Measurements from ENCODE around the gene MIGA1.
A peak's percentile ranks its signal among the peaks of the same experiment; 100 is the strongest.
"Not testable (repeated sequence)": the region's sequence is repeated elsewhere in the genome, so short reads cannot be mapped to it uniquely, and the experiment has no call there.

The MIGA1 gene, protein sequence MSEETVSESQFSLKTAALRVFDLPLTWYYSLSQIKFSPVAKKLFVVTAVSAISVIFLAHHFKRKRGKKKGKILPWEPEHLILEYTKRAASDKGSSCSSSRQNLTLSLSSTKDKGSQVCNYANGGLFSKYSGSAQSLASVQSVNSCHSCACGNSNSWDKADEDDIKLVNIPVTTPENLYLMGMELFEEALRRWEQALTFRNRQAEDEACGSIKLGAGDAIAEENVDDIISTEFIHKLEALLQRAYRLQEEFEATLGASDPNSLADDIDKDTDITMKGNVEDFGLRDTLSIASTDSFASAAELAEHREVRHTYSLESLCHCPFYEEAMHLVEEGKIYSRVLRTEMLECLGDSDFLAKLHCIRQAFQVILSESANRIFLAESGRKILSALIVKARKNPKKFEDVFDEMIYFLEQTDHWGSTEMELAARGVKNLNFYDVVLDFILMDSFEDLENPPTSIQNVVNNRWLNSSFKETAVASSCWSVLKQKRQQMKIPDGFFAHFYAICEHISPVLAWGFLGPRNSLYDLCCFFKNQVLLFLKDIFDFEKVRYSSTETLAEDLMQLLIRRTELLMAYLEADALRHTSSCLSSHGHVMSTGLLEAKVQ

DNA sequence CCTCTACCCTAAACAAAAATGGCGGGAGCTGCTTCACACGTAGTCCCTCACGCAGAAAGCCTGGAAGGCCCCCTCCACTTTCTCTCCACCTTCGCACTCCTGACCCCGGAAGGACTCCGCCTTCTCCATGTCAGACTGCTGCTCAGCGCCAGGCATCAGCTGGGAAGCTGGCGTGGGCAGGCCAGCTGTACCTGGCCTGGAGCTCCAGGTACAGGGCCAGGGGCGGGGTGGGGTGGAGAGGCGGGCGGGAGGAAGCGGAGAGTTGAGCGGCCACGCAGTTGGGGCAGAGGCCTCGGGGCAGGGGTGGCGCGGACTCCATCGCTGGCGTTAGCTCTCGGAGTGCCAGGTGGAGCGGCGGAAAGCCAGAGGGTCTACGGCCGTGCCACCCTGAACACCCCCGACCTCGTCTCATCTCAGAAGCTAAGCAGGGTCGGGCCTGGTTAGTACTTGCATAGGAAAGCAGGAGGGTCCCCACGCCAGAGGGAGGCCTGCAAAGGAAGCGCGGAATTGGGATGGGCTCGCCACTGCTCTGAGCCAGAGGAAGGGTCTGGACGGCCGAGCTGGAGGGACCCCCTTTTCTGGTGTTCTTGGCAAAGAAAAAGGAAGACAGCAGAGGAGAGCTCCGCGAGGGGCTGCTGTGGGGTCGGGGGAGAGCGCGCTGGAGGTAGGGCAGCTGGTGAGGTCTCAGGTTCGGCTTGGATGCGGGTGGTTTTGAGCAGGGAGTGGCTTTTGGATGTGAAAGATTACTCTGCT, at the start of gene MIGA1:
MIGA1 (plus strand) TSS at position 121 of the 753 bp plus-strand sequence. CDS start 3,604 bp downstream, outside the sequence.
- ATAC-seq = peak; percentile 98 to 99

DNA sequence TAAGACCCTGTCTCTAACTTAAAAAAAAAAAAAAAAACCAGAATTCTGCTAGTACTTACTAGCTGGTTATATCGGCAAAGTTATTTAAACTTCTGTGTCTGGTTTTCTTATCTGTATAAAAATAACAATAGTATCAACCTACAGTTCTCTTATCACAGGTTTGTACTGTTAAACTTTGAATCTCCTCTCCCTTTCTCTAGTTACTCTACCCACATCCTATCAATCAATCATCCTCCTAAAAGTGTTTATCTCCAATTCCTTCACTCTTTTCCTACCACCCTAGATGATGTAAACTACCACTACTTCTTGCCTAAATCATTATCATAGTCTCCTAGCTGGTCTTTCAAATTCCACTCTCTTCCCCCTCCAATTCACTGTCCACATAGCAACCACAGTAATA, 47.4 kb upstream of the MIGA1 start:
- no peak for ATAC-seq

DNA sequence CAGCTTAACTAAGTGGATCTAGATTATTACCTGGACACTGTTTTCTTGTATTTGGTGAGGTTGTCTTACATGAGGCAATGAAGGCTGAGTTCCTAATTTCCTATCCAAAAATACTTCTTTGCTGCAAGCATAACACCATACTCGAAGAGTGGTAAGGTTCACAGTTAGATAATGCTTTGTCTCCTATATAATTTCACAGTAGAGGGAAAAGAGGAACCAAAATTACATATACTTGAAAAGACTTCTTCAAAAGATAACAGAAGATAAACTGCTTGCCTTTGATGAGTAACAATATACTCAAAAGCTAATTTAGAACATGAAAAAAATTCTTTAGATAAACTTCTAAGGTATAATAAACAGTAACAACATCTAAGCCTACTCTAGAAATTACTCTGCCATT, 40.2 kb upstream of the MIGA1 start:
- no peak for ATAC-seq

DNA sequence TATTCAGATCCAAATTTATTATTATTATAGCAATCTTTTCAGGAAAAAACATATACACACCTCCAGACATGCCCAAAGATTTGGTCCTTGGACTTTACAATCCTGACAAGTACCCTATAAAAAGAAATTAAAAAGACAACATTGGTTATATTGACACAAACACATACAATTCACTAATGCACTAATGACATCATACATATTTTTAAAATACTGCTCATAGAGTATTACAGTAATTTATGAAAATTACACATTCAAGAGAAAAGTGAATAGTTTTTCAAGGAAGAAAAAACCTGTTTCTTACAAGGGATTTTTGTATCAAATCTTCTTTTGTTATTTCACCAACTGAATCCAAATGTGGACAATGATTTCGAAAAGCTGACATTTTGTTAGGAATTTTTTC, 38.1 kb upstream of the MIGA1 start:
- ATAC-seq = no peak

DNA sequence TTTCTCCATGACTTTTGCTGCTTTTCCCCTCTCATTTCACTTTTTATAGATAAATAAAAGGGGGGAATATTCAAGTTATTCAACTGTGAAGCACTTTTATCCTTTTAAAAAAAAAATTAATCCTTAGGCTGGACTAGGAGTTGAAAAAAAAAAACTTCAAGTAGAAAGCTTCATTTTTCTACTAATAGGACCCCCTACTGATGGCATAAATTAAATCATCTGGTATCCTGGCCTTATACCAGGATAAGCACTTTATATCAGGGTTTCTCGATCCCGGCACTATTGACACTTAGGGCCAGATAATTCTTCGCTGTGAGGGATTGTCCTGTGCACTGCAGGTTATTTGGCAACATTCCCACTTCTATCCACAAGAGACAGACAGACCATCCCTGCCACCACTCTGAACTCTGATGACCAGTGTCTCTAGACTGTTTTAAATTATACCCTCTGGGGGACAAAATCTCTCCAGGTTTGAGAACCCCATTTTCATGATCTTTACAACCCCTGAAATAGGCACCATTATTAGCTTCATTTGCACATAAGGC, 37.4 kb upstream of the MIGA1 start:
- ATAC-seq = no peak

DNA sequence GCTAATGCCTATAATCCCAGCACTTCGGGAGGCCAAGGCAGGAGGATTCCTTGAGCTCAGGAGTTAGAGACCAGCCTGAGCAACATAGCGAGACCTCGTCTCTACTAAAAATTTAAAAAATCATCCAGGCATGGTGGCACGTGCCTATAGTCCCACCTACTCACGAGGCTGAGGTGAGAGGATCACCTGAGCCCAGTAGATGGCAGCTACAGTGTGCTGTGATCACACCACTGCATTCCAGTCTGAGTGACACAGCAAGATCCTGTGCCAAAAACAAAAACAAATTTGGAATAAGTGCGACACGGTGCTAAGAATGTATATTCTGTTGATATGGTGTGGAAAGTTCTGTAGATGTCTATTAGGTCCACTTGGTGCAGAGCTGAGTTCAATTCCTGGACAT, 34.9 kb upstream of the MIGA1 start:
- no peak for ATAC-seq

DNA sequence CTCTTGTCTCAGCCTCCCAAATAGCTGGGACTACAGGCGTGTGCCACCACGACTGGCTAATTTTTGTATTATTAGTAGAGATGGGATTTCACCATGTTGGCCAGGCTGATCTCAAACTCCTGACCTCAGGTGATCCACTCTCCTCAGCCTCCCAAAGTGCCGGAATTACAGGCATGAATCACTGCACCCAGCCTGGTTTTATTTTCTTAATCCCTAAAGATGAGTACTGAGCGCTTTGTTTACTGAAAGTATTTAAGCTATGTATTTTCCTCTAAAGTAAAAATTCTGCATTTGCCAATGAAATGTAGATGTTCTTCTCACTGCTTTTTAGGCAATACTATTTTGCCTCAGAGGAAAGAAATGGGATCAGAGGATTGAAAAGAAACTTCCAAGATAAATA, 30.0 kb upstream of the MIGA1 start:
- ATAC-seq = not testable (repeated sequence)

DNA sequence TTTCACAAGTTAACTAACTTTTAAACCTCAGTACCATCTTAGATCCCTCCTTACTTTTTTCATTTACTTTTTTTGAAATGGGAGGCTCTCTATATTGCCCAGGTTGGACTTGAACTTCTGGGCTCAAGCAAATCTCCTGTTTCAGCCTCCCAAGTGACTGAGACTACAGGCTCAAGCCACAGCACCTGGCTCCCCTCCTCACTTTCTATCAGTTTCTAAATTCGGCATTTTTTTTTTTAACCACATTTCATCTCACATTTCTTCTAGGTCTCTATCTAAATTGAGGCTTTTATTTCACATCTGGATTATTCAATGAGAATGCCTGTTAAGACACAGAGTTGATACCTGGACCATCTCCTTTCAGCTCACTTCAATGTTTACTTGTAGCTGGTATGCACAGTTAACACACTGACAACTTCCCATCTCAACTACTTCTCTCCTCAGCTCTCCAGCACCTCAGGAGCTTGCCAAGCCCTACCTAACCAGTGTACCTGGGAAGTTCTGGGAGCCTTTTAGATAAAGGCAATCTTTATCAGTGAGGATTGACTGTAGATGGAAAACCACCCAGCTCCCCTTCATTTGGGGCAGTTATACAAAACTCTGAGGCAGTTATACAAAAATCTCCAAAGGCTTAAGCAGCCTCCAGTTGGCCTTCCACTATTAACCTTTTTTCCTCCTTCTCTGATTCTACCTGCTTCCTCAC, 23.2 kb upstream of the MIGA1 start:
- no peak for ATAC-seq

DNA sequence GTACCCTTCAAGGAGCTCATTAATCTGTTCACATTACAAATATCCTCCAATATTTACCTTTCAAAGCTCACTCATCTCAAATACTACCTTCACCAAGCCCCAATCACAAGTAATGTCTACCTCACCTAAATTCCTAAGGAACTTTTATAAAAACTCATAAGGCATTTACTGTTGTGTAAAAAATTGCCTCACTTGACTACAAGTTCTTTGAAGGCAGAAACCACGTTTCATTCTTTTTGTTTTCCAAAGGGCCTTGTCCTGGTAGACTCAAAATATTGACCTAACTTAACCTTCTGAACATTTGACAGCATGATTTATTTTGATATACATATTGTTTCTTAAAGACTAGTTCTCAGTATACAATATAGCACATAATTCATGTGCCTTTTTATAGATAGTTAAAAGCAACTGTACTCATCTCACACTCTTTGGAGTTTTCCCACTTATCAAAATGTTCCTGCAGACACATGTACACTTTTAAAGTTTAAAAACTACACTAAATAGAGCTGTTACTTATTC, 22.3 kb upstream of the MIGA1 start:
- no peak for ATAC-seq

DNA sequence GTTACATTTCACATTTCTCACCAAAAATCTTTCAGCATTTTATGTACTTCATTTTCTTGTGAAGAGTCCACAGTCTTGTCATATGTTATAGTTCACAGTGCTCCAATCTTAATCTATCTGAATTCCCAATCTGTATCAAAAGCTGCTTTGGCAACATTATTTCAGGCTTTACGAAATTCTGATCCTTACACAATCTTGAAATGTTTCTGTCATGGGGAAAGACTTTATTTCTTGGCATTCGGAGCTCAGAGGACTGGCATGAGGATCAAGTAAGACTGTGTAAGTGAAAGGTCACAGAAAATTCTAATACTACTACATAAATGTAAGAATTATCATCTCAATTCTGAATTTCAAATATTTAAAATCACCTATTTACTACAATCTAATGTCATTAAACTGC, 21.8 kb upstream of the MIGA1 start:
- ATAC-seq = no peak

DNA sequence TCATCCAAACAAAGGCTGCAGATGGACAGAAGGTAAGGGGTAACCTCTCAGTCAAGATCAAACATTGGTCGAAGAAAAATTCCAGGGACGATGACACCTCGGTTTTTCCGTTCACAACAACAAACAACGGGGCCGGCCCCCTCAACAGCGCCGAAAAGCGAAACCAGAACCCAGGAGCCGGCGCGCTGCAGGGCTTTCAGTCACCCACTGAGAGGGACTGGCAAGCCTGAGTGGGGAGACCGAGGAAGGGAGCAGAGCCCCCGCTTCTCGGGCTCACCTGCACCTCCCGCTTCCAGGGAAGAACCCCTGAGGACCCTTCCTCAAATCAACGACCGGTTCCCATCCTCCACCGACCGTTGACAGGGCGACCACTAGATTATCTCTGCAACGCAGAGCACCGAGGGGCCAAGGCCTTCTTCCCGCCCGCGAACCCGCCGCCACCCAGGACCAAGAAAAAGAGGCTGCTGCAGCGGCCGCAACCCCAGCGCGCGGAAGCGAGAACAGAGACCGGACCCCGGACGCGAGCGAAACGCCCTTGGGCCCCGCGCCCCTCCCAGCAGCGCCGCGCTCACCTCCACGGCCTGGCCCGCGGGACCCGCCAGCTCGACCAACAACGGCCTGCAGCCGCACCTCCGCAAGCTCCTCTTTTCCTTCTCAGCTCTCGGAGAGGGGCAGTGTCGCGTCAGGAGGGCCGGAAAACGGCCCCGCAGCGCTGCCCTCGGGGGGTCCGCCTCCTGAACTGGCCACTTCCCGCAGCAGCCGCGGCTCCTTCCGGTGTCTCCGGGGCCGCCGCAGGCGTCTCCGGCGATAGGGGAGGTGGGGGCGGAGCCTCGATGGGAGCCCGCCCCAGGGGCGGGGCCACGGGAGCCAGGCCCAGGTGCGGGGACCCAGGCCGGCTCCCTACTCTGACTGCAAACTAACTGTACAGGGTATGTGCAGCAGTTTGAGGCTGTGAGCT, 20.1 kb upstream of the MIGA1 start, which contains the start of gene USP33:
USP33 (minus strand) TSS at position 782 of the 958 bp plus-strand sequence. CDS start 18,155 bp downstream, outside the sequence.
- ATAC-seq = peak; percentile 93 to 94

DNA sequence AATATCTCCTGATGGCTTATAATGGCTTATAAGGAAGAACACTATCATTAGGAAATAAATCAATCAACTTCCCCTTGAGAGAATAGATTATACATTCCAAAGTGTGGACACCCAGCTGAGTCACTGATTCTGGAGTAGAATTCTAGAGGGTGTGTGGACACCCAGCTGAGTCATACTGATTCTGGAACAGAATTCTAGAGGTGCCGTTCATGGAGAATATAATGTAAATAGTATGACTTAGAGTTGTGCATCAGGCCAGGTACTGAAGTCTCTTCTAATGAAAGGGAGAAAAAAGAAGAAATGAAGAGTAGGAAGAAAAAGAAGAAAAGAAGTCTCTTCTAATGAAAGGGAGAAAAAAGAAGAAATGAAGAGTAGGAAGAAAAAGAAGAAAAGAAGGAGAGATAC, 17.4 kb upstream of the MIGA1 start:
- ATAC-seq = no peak

DNA sequence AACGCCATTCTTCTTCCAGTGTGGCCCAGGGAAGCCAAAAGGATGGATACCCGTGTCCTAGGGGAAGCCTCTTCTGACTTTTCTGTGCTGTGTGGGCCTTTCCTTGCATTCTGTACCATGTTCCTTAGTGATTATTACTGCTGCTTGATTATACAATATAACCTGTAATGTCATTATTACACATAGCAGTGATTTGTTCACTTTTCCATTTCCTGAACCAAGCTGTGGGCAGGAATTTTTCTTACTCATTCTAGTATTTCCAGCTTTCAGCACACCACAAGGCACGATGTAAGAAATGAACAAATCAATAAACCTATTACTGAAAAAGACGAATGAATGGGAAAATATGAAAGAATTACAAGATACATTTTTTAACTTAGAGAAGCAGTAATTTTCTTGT, 11.4 kb upstream of the MIGA1 start:
- no peak for ATAC-seq

DNA sequence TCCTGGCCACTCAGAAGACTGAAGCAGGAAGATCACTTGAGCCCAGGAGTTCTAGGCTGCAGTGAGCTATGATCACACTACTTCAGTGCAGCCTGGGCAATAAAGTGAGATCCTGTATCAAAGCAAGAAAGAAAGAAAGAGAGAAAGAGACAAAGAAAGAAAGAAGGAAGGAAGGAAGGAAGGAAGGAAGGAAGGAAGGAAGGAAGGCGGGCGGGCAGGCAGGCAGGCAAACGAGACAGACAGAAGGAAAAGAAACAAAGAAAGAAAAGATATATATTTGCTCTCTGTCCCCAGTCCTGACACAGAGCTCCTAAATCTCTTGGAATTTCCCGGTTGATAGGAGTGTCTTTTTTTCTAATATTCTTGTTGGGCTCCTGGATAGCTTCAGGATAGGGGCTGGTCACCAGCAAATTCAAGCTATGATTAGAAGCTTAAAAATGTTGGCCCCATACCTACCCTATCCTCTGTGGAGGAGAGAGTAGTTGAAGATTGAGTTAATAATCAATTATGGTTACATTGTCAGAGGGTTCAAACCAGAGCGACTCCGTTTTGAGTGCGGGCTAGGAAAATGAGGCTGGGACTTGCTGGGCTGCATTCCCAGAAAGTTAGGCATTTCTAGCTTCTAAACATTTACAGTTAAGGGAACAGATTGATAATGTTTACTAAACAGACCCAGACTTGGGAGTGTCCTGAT, 3.3 kb upstream of the MIGA1 start:
- ATAC-seq = no peak

DNA sequence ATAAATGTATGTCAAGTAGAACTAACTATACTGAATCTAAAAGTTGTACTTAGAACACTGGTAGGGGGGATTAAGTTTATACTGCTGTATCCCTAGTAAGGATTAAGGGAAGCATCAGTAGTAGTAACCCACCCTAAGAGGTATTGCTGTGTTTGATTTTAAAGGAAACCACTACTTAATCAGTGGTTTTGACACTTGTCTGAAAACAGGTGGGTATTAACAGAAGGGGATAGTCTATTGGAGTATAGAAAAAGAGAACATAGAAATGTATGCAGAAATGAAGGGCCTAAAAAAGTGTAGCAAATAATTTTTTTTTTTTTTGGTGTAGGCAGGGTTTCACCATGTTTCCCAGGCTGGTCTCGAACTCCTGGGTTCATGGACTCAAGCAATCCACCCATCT, 2.2 kb downstream of the MIGA1 start:
- no peak for ATAC-seq

DNA sequence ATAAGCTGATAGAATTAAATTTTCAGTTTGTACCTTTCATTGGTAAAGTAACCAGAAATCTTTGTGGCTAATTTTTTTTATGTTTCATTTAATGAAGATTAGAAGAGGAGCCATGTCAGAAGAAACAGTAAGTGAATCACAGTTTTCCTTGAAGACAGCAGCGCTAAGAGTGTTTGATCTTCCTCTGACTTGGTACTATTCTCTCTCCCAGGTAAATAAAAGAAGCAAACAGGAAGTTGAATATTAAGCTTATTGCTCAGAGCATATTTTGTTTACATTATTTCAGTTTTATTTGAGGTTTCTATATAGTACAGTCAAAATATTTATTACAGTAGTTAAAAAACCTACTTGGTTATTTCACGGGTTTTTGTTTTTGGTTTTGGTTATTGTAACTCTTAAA, 3.7 kb downstream of the MIGA1 start:
- no peak for ATAC-seq

DNA sequence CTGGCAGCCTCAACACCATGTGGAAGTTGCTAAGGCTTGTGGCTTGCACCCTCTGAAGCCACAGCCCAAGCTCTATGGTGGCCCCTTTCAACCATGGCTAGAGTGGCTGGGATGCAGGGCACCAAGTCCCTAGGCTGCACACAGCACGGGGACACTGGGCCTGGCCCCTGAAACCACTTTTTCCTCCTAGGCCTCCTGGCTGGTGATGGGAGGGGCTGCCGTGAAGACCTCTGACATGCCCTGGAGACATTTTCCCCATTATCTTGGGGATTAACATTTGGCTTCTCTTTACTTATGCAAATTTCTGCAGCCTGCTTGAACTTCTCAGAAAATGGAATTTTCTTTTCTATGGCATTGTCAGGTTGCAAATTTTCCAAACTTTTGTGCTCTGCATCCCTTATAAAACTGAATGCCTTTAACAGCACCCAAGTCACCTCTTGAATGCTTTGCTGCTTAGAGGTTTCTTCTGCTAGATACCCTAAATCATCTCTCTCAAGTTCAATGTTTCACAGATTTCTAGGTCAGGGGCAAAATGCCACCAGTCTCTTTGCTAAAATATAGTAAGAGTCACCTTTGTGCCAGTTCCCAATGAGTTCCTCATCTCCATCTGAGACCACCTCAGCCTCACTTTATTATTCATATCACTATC, 6.8 kb downstream of the MIGA1 start:
- not testable (repeated sequence) for ATAC-seq

DNA sequence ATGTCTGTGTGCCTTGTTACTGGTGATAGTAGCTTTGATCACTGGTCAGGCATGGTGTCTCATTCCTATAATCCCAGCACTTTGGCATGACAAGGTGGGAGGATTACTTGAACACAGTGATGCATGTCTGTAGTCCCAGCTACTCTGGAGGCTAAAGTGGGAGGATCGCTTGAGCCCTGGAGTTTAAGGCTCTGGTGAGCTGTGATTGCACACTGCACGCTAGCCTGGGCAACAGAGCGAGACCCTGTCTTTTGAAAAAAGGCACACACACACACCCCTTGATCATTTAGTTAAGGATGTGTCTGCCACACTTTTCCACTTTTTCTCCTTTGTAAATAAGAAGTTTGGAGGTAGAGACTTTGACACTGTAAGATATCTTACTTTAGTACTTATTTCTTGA, 15.1 kb downstream of the MIGA1 start:
- no peak for ATAC-seq

DNA sequence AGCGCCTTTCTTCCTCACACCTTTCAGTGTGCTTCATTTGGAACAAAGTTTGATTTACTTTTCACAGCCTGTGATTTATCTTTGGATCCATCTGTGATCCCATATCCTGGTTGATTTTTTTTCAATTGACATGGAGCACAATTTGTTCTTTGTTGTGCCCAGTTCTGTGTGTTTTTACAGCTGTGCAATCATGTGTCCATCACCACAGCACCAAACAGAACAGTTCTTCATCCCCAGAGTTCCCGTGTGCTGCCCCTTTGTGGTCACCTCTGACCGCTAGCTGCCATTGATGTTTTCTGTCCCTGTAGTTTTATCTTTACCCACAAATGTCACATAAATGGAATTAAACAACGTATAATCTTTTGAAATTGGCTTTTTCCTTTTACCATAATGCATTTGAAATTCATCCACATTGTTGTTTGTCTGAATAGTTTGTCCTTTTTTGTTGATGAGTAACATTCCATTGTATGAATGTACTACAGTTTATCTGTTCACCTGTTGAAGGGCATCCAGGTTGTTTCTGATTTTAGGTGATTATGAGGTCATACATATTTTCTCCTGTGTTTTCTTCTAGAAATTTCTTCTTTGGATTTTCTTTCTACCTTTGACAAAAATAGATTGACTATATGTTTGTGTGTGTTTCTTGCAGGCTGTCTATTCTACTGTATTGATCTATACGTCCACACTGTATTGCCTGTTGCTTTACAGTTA, 17.4 kb downstream of the MIGA1 start:
- no peak for ATAC-seq
